BE2C (cell line): Measurements from ENCODE around the gene SNIP1.
"Not testable (repeated sequence)": the region's sequence is repeated elsewhere in the genome, so short reads cannot be mapped to it uniquely, and the experiment has no call there.

Experiments
- DNase-seq: peaks from one replicate; pipeline ENCODE4 v3.0.0-alpha.2; 2020
- H3K27me3 ChIP-seq: fragments of 250-450 bp; sonication (Bioruptor Pico); 2 replicates; pipeline ENCODE4 v1.5.1; 2020; ENCODE audit warnings: mild to moderate bottlenecking
- H3K36me3 ChIP-seq: fragments of 250-450 bp; sonication (Bioruptor Pico); 2 replicates; pipeline ENCODE4 v1.5.1; 2020; ENCODE audit warnings: mild to moderate bottlenecking
- H3K4me1 ChIP-seq: fragments of 250-450 bp; sonication (Bioruptor Pico); 2 replicates; pipeline ENCODE4 v1.5.1; 2020
- H3K4me3 ChIP-seq: 2 replicates; pipeline ENCODE4 v1.5.1; 2011; ENCODE audit warnings: low read depth, low read length
- H3K9me3 ChIP-seq: fragments of 250-450 bp; sonication (Bioruptor Pico); 2 replicates; pipeline ENCODE4 v1.5.1; 2020
- TF ChIP-seq, protein P1 (sequence below): IDR thresholded peaks from 2 replicates; pipeline ENCODE4 v1.5.1; 2012; ENCODE audit warnings: mild to moderate bottlenecking, low read depth, low read length

SNIP1 gene

GRCh38 chr1:37553598-37553926 is 531 bp downstream of the SNIP1 start:
- TF ChIP-seq, protein P1, sequence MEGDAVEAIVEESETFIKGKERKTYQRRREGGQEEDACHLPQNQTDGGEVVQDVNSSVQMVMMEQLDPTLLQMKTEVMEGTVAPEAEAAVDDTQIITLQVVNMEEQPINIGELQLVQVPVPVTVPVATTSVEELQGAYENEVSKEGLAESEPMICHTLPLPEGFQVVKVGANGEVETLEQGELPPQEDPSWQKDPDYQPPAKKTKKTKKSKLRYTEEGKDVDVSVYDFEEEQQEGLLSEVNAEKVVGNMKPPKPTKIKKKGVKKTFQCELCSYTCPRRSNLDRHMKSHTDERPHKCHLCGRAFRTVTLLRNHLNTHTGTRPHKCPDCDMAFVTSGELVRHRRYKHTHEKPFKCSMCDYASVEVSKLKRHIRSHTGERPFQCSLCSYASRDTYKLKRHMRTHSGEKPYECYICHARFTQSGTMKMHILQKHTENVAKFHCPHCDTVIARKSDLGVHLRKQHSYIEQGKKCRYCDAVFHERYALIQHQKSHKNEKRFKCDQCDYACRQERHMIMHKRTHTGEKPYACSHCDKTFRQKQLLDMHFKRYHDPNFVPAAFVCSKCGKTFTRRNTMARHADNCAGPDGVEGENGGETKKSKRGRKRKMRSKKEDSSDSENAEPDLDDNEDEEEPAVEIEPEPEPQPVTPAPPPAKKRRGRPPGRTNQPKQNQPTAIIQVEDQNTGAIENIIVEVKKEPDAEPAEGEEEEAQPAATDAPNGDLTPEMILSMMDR = no peak
- Histone ChIP-seq H3K4me3 (peak overlapping the region; percentile 90), H3K36me3 (no peaks in the 10 kb centered on the region), H3K4me1 (no peaks in the 10 kb centered on the region), H3K9me3 (no peaks in the 10 kb centered on the region), H3K27me3 (no peaks in the 10 kb centered on the region)
- no peak for DNase-seq

- Histone ChIP-seq H3K27me3 (no peaks in the 10 kb centered on the region), H3K4me1 (no peaks in the 10 kb centered on the region), H3K9me3 (no peaks in the 10 kb centered on the region), H3K36me3 (no peaks in the 10 kb centered on the region; the same call in 1 of the 2 replicates), H3K4me3 (no peak overlapping the region)
- TF ChIP-seq, protein P1 = no peak
- DNase-seq = no peak
Measured at GRCh38 chr1:37549341-37549740, 4.8 kb downstream of the SNIP1 start.

DNA sequence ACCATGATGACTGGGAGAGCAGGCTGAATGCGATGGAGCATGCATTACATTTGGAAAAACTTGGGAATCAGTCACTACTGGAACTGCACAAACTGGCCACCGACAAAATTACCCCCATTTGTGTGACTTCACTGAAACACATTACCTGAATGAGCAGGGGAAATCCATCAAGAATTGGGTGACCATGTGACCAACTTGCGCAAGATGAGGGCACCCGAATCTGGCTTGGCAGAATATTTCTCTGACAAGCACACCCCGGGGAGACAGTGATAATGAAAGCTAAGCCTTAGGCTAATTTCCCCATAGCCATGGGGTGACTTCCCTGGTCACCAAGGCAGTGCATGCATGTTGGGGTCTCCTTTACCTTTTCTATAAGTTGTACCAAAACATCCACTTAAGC is 9.1 kb downstream of the SNIP1 start:
- H3K4me1 ChIP-seq = no peaks in the 10 kb centered on the region
- no peak overlapping the region for H3K4me3 ChIP-seq
- TF ChIP-seq, protein P1 = no peak
- peaks cover 3% of the 10 kb centered on the region; the same call in 1 of the 2 replicates for H3K36me3 ChIP-seq
- H3K27me3 ChIP-seq = no peaks in the 10 kb centered on the region
- H3K9me3 ChIP-seq = no peaks in the 10 kb centered on the region
- DNase-seq = no peak

- Histone ChIP-seq H3K9me3 (no peaks in the 10 kb centered on the region), H3K27me3 (no peaks in the 10 kb centered on the region), H3K4me1 (no peaks in the 10 kb centered on the region), H3K36me3 (peaks cover 3% of the 10 kb centered on the region; the same call in 1 of the 2 replicates), H3K4me3 (no peak overlapping the region)
- TF ChIP-seq, protein P1 = no peak
- no peak for DNase-seq
Measured at GRCh38 chr1:37544530-37544929, 9.6 kb downstream of the SNIP1 start.

DNA sequence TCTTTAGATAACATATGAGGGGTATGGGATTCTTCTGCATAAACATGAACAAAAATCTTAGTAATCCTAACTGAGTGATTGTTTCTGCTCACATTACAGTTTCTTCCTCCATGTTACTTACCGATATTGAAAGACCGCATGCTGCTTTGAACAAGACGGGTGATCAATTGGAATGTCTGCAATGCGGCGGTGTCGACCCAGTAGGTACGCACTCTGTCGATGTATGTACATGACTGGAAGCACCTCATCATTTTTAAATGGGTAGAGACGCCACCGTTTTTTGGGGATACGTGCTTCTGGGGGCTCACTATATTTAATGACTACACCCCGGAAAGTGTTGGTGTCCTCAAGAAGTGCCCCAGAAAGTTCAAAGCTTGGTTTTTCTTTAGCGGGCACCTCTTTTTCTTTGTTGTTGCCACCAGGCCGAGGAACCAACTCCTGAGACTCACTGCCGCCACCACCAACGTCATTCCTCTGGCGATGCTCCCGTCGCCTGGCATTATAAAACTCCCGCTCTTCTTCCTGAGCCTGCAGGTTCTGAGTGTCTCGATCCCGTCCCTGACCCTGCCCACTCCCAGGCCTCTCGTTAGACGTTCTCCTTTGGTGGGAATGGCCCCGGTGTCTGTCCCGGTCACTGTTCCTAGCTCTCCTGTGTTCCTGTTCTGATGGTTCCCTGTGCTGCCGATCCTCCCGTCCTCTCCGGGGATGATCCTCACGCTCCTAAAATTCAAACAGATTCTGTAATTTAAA is 13.9 kb downstream of the SNIP1 start:
- DNase-seq = no peak
- H3K36me3 ChIP-seq = peaks cover 8% of the 10 kb centered on the region
- no peaks in the 10 kb centered on the region for H3K9me3 ChIP-seq
- TF ChIP-seq, protein P1 = no peak
- no peak overlapping the region for H3K4me3 ChIP-seq
- H3K27me3 ChIP-seq = no peaks in the 10 kb centered on the region
- no peaks in the 10 kb centered on the region for H3K4me1 ChIP-seq

GRCh38 chr1:37539154-37539553 is 14.9 kb downstream of the SNIP1 start:
- H3K36me3 ChIP-seq, DNase-seq, H3K4me3 ChIP-seq, H3K9me3 ChIP-seq, H3K4me1 ChIP-seq, H3K27me3 ChIP-seq: not testable (repeated sequence)
